Measurements from ENCODE around the gene BCL2.

DNA sequence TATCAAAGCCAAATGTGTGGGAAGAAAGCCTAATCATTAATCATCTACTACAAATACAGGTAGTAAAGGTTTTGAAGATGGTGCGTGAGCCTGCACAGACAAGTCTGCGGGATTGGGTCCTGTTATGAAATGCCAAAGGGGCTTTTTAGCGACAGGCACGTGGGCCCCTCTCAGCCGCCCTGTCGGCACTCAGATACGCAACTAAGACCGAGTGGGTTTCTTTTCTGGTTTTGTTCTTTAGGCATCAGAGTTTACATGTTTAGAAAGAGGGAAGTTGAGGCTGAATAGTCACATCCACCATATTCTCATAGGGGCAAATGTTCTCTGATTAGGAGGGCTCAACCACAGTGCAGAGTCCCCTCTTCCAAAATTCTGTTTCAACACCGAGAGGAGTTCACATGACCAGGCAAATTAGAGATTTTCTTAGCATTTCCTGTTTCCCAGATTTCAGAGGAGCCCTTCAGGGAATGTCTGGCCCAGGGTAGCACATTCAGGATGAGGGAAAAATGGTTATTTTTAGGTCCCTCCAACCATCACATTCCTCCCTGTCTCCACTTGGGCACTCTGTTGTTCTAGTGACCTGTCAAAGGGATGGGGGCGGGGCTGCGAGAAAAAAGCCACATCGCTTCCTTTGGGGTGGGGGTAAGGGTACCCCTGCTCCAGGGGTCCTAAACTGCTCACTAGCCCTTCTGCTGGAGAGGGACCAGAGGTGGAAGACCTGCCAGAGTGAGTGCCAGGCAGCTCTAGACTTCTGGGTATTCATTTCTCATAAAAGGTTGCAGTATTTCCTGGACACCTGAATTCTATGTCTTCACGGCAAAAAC is 159.2 kb downstream of the BCL2 start:
- TF ChIP-seq, protein P1, sequence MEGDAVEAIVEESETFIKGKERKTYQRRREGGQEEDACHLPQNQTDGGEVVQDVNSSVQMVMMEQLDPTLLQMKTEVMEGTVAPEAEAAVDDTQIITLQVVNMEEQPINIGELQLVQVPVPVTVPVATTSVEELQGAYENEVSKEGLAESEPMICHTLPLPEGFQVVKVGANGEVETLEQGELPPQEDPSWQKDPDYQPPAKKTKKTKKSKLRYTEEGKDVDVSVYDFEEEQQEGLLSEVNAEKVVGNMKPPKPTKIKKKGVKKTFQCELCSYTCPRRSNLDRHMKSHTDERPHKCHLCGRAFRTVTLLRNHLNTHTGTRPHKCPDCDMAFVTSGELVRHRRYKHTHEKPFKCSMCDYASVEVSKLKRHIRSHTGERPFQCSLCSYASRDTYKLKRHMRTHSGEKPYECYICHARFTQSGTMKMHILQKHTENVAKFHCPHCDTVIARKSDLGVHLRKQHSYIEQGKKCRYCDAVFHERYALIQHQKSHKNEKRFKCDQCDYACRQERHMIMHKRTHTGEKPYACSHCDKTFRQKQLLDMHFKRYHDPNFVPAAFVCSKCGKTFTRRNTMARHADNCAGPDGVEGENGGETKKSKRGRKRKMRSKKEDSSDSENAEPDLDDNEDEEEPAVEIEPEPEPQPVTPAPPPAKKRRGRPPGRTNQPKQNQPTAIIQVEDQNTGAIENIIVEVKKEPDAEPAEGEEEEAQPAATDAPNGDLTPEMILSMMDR (IDR thresholded peaks at IDR 0.05; ENCODE audit: low read depth, low read length): no peak
- no peak for TF ChIP-seq EZH2phosphoT487 (IDR thresholded peaks at IDR 0.05; ENCODE audit: low read depth)
